ENCODE measurements around the gene PRKD3.

GRCh38 chr2:37297632-37298031 is 27.0 kb downstream of the PRKD3 start:
- TF ChIP-seq CTCF (IDR thresholded peaks at IDR 0.05; ENCODE audit: borderline replicate concordance, extremely low read depth, low read length, poor library complexity, severe bottlenecking) (no peak), EZH2 (IDR thresholded peaks at IDR 0.05; ENCODE audit: borderline replicate concordance, low read depth, low read length, severe bottlenecking) (no peak)

All from DND-41 (cell line).